HepG2 (cell line): ENCODE measurements around the gene TNFAIP8L2. TPM values are rescaled to one million over a fixed set of nuclear protein-coding genes. Genes with fewer than 3 reads are reported as not detected.

Experiments
- ATAC-seq: fragments of 200-7000 bp; cut with Tn5 transposase; 3 replicates; pipeline ENCODE4 v1.9.1; 2020; ENCODE audit warnings: mild to moderate bottlenecking, moderate library complexity
- BruUV-seq: library from RNA; stranded (reverse); fragments of 400-500 nt; replicated peaks from 2 replicates; lab custom pipeline; 2021; lab: Mats Ljungman, UMichigan
- CTCF ChIA-PET: fragments of 300-600 bp; formaldehyde crosslinking; extraction: SDS; loops from one replicate; lab custom pipeline; 2021; ENCODE audit warnings: low total read pairs, inconsistent platforms, low intra/inter-chr PET ratio; lab: Yijun Ruan, JAX
- POLR2A ChIA-PET: fragments of 350-600 bp; sonication (Branson Sonifier 250); formaldehyde crosslinking; loops from one replicate; lab custom pipeline; 2020; ENCODE audit warnings: antibody characterized with exemption, inconsistent platforms; lab: Yijun Ruan, JAX
- DNase-seq: peaks from one replicate; pipeline ENCODE4 v3.0.0-alpha.2; 2015; ENCODE audit warnings: low spot score
- FAIRE-seq: peaks from 3 replicates; lab custom pipeline; 2011; peaks lifted over from hg19 to GRCh38; lab: Jason Lieb, UNC
- H2AFZ ChIP-seq: one replicate; pipeline ENCODE4 v1.6.1; 2011; ENCODE audit warnings: low read length, inconsistent platforms
- H3K27ac ChIP-seq: fragments of 300-600 bp; 3 replicates; pipeline ENCODE4 v1.8.0; 2011; ENCODE audit warnings: mixed run types, mild to moderate bottlenecking, mixed read lengths, low read length, inconsistent platforms; ENCODE audit not compliant: insufficient read depth; ENCODE audit errors: extremely low read length
- H3K27me3 ChIP-seq, 2 experiments: fragments of 200-600 bp in 1 of 2; 2 replicates in 1 of 2; 3 replicates in 1 of 2; pipeline versions ENCODE4 v1.6.0 to v1.8.0; 2011; ENCODE audit warnings: low read length in 2 of 2, mild to moderate bottlenecking in 2 of 2, moderate library complexity in 2 of 2, inconsistent platforms in 1 of 2; ENCODE audit not compliant: insufficient read depth in 2 of 2, control insufficient read depth in 1 of 2
- H3K36me3 ChIP-seq, 2 experiments: fragments of 200-600 bp in 1 of 2; replicated peaks in 1 of 2; 2 replicates in 1 of 2; 3 replicates in 1 of 2; pipeline versions ENCODE4 v1.5.1 to v1.8.0; 2011; ENCODE audit warnings: low read length in 2 of 2, inconsistent platforms in 1 of 2; ENCODE audit not compliant: insufficient read depth in 2 of 2, control insufficient read depth in 1 of 2
- H3K4me1 ChIP-seq: 2 replicates; pipeline ENCODE4 v1.5.1; 2012; ENCODE audit warnings: low read length, inconsistent platforms; ENCODE audit not compliant: insufficient read depth
- H3K4me2 ChIP-seq: 2 replicates; pipeline ENCODE4 v1.6.0; 2011; ENCODE audit warnings: low read depth, low read length, inconsistent platforms
- H3K4me3 ChIP-seq, 3 experiments: fragments of 200-600 bp in 1 of 3; sonication (generic), shearing (Covaris generic) in 1 of 3; replicated peaks in 1 of 3; 2 replicates each; pipeline ENCODE4 v1.5.1; 2011 to 2016; ENCODE audit warnings: low read length in 3 of 3, inconsistent platforms in 2 of 3, low read depth in 2 of 3, mild to moderate bottlenecking in 2 of 3, control low read depth in 1 of 3, mixed read lengths in 1 of 3; ENCODE audit not compliant: insufficient read depth in 1 of 3
- H3K79me2 ChIP-seq: one replicate; pipeline ENCODE4 v1.6.1; 2011; ENCODE audit warnings: low read length, inconsistent platforms; ENCODE audit not compliant: insufficient read depth
- H3K9ac ChIP-seq: 2 replicates; pipeline ENCODE4 v1.6.0; 2011; ENCODE audit warnings: mild to moderate bottlenecking, low read depth, low read length, inconsistent platforms; ENCODE audit not compliant: insufficient read depth
- H3K9me3 ChIP-seq: 2 replicates; pipeline ENCODE4 v1.5.1; 2012; ENCODE audit warnings: mild to moderate bottlenecking, low read length
- H4K20me1 ChIP-seq: 2 replicates; pipeline ENCODE4 v1.6.0; 2011; ENCODE audit warnings: inconsistent platforms, mild to moderate bottlenecking, low read length, moderate library complexity; ENCODE audit not compliant: insufficient read depth
- ARID5B ChIP-seq: IDR thresholded peaks from 2 replicates; pipeline ENCODE4 v1.4.0; 2020; ENCODE audit warnings: mild to moderate bottlenecking, missing genetic modification reagents
- FLYWCH1 ChIP-seq: sonication (generic); formaldehyde crosslinking; IDR thresholded peaks from 2 replicates; pipeline ENCODE4 v1.8.1; 2023; ENCODE audit warnings: mild to moderate bottlenecking, missing genetic modification reagents
- PATZ1 ChIP-seq: sonication (generic); formaldehyde crosslinking; IDR thresholded peaks from 2 replicates; pipeline ENCODE4 v1.4.0; 2020; ENCODE audit warnings: missing genetic modification reagents
- WGBS: methylation state at CpG from one replicate; pipeline ENCODE4 v1.1.6; 2017; ENCODE audit warnings: low lambda C conversion rate; 5-methylcytosine and 5-hydroxymethylcytosine counted together
- in situ Hi-C: cut with HindIII; loops from 2 replicates; pipeline ENCODE4 v1.10.0; 2017; ENCODE audit warnings: low pct_unique_long_range_greater_than_20kb; ENCODE audit not compliant: extremely low pct_ligation_motif_present
- intact Hi-C: fragments of 100-400 bp; cut with micrococcal nuclease; formaldehyde crosslinking; loops from one replicate; pipeline ENCODE4 v1.10.0; 2022; ENCODE audit not compliant: unreplicated experiment
- polyA plus RNA-seq, 8 experiments: library from polyadenylated mRNA; depleted of rRNA in 3 of 8; stranded (reverse) in 7 of 8; unstranded in 1 of 8; fragments of >200 nt; fragmentation: Illumina TruSeq in 4 of 8; extraction: Trizol in 4 of 8; gene quantifications; 2 replicates each; pipeline versions ENCODE4 v1.2.1 to v1.2.3, GENCODE V29; 2011 to 2016; ENCODE audit warnings: low read depth in 4 of 8, missing spikeins in 1 of 8, mixed read lengths in 1 of 8; ENCODE audit not compliant: insufficient read depth in 1 of 8
- total RNA-seq, 5 experiments: library from RNA; depleted of rRNA; stranded (reverse); fragments of >200 nt; fragmentation: Illumina TruSeq; extraction: Trizol; gene quantifications; 2 replicates each; pipeline ENCODE4 v1.2.3, GENCODE V29; 2016; ENCODE audit warnings: low read depth in 1 of 5

The TNFAIP8L2 gene
- total and polyA plus RNA-seq, 2 of the 13 experiments (the other 11 are each of a cell fraction or from before 2014, with no cell fraction given): not detected

GRCh38 chr1:151143986-151144385 lies 12.5 kb upstream of the TNFAIP8L2 start:
- no peak overlapping the region for H3K4me3 ChIP-seq
- TF ChIP-seq FLYWCH1 (CRISPR knock-in tag) (no peak), PATZ1 (CRISPR knock-in tag) (no peak), ARID5B (CRISPR knock-in tag) (no peak)
- TF ChIP-seq, all 625 proteins: peak for 0
- Histone ChIP-seq H4K20me1 (no peaks in the 10 kb centered on the region), H3K9me3 (no peaks in the 10 kb centered on the region), H3K36me3 (no peaks in the 10 kb centered on the region), H3K9ac (no peak overlapping the region), H3K27me3 (no peaks in the 10 kb centered on the region), H3K4me1 (peaks cover 33% of the 10 kb centered on the region), H3K4me2 (no peak overlapping the region), H3K27ac (no peak overlapping the region), H2AFZ (no peak overlapping the region), H3K79me2 (no peaks in the 10 kb centered on the region)
- POLR2A ChIA-PET: no interaction called here
- in situ Hi-C loops: no loop called here
- DNase-seq: no peak
- CTCF ChIA-PET: no interaction called here
- 69% methylated on average over 5 of the region's 5 CpGs for WGBS
- intact Hi-C loops: no loop called here
- BruUV-seq: no TSS peak
- no peak for ATAC-seq
- no peak for FAIRE-seq
